Glutamatergic neuron (in vitro differentiated cells): ENCODE data around the gene CFAP99. TPM values are rescaled to one million over a fixed set of nuclear protein-coding genes. Genes with fewer than 3 reads are reported as not detected.

ENCODE experiments used
- DNase-seq: peaks from one replicate; pipeline ENCODE4 v3.0.0; 2022
- H3K27ac Mint-ChIP-seq: one replicate; pipeline ENCODE4 v1.8.0; 2020; ENCODE audit warnings: mild to moderate bottlenecking, mixed read lengths, inconsistent platforms; ENCODE audit not compliant: unreplicated experiment
- H3K27me3 Mint-ChIP-seq: one replicate; pipeline ENCODE4 v1.8.0; 2020; ENCODE audit warnings: mild to moderate bottlenecking, moderate library complexity, mixed read lengths, inconsistent platforms; ENCODE audit not compliant: unreplicated experiment
- H3K36me3 Mint-ChIP-seq: one replicate; pipeline ENCODE4 v1.8.0; 2020; ENCODE audit warnings: mild to moderate bottlenecking, mixed read lengths, inconsistent platforms; ENCODE audit not compliant: unreplicated experiment
- H3K4me1 Mint-ChIP-seq: one replicate; pipeline ENCODE4 v1.8.0; 2020; ENCODE audit warnings: mild to moderate bottlenecking, low read depth, mixed read lengths, inconsistent platforms; ENCODE audit not compliant: unreplicated experiment
- H3K4me3 Mint-ChIP-seq: one replicate; pipeline ENCODE4 v1.8.0; 2020; ENCODE audit warnings: mild to moderate bottlenecking, mixed read lengths, inconsistent platforms; ENCODE audit not compliant: unreplicated experiment
- H3K9me3 Mint-ChIP-seq: one replicate; pipeline ENCODE4 v1.8.0; 2020; ENCODE audit warnings: mild to moderate bottlenecking, moderate library complexity, mixed read lengths, inconsistent platforms; ENCODE audit not compliant: unreplicated experiment
- CTCF ChIP-seq: fragments of 200-600 bp; sonication (generic); IDR thresholded peaks from one replicate; pipeline ENCODE4 v1.5.0; 2021; ENCODE audit not compliant: partially characterized antibody, unreplicated experiment
- total RNA-seq: library from RNA; stranded (reverse); fragmentation: NEBNext Ultra II Directional; extraction: Animal tissue kit (Norgen Biotek cat#: 25700); gene quantifications from one replicate; pipeline ENCODE4 v1.2.1, GENCODE V29; 2021; ENCODE audit not compliant: unreplicated experiment

The CFAP99 gene
- total RNA-seq, 1 donor from 2014 or later, result not detected

GRCh38 chr4:2442175-2442993 lies 23.6 kb downstream of the CFAP99 start:
- no peak for DNase-seq

GRCh38 chr4:2443061-2443730 lies 24.4 kb downstream of the CFAP99 start:
- TF ChIP-seq CTCF, result no peak
- Mint-ChIP-seq H3K36me3 (no peaks in the 10 kb centered on the region), H3K4me1 (no peaks in the 10 kb centered on the region), H3K9me3 (no peaks in the 10 kb centered on the region), H3K27ac (no peak overlapping the region), H3K4me3 (no peak overlapping the region), H3K27me3 (peaks cover 2% of the 10 kb centered on the region)
- DNase-seq, result no peak

More at GRCh38 chr4:2442175-2442993, 23.6 kb downstream of the CFAP99 start:
- H3K27ac Mint-ChIP-seq, result no peak overlapping the region
- H3K9me3 Mint-ChIP-seq, result no peaks in the 10 kb centered on the region
- no peak for TF ChIP-seq CTCF
- no peak overlapping the region for H3K4me3 Mint-ChIP-seq
- no peaks in the 10 kb centered on the region for H3K36me3 Mint-ChIP-seq
- H3K27me3 Mint-ChIP-seq, result peaks cover 2% of the 10 kb centered on the region
- no peaks in the 10 kb centered on the region for H3K4me1 Mint-ChIP-seq

GRCh38 chr4:2443956-2444740 lies 25.4 kb downstream of the CFAP99 start:
- no peaks in the 10 kb centered on the region for H3K4me1 Mint-ChIP-seq
- TF ChIP-seq CTCF, result no peak

GRCh38 chr4:2445130-2445529 lies 26.4 kb downstream of the CFAP99 start:
- no peak overlapping the region for H3K4me3 Mint-ChIP-seq
- TF ChIP-seq CTCF, result no peak
- no peaks in the 10 kb centered on the region for H3K4me1 Mint-ChIP-seq
- peaks cover 2% of the 10 kb centered on the region for H3K27me3 Mint-ChIP-seq
- H3K27ac Mint-ChIP-seq, result no peak overlapping the region
- H3K36me3 Mint-ChIP-seq, result no peaks in the 10 kb centered on the region
- no peaks in the 10 kb centered on the region for H3K9me3 Mint-ChIP-seq
- no peak for DNase-seq

More at GRCh38 chr4:2443956-2444740, 25.4 kb downstream of the CFAP99 start:
- Mint-ChIP-seq H3K27me3 (peaks cover 2% of the 10 kb centered on the region), H3K9me3 (no peaks in the 10 kb centered on the region), H3K27ac (no peak overlapping the region), H3K4me3 (no peak overlapping the region), H3K36me3 (no peaks in the 10 kb centered on the region)
- DNase-seq, result no peak
